Coronary artery (tissue), 2 donors: ENCODE results near the gene ERC2.

Experiments
- DNase-seq: peaks from one replicate; pipeline ENCODE4 v3.0.0-alpha.2; 2017; ENCODE audit warnings: low spot score
- H3K27ac ChIP-seq, 2 donors: fragments of 200-600 bp; sonication (generic); one replicate each; pipeline ENCODE4 v1.5.1; 2016 to 2019
- H3K4me3 ChIP-seq: fragments of 200-600 bp; sonication (generic); 2 replicates; pipeline ENCODE4 v1.5.1; 2016; ENCODE audit warnings: mild to moderate bottlenecking, moderate library complexity
- CTCF ChIP-seq: fragments of 200-600 bp; sonication (generic); IDR thresholded peaks from one replicate; pipeline ENCODE4 v1.5.1; 2019; ENCODE audit warnings: antibody characterized with exemption

The ERC2 gene

GRCh38 chr3:55795746-55796145, 672.5 kb downstream of the ERC2 start:
- no peak for DNase-seq
- TF ChIP-seq CTCF: no peak
- Histone ChIP-seq H3K4me3 (no peak overlapping the region), H3K27ac (no peak overlapping the region)

GRCh38 chr3:55795296-55795695, 673.0 kb downstream of the ERC2 start:
- Histone ChIP-seq H3K4me3 (no peak overlapping the region), H3K27ac (no peak overlapping the region)
- DNase-seq: no peak
- no peak for TF ChIP-seq CTCF

- DNase-seq: no peak
- no peak for TF ChIP-seq CTCF
- no peak overlapping the region for H3K4me3 ChIP-seq
- H3K27ac ChIP-seq: no peak overlapping the region
Measured at GRCh38 chr3:55792742-55793141, 675.5 kb downstream of the ERC2 start.

- TF ChIP-seq CTCF: no peak
- Histone ChIP-seq H3K4me3 (no peak overlapping the region), H3K27ac (no peak overlapping the region)
- DNase-seq: no peak
Measured at GRCh38 chr3:55792009-55792408, 676.3 kb downstream of the ERC2 start.

GRCh38 chr3:55790596-55791350, 677.5 kb downstream of the ERC2 start:
- no peak overlapping the region for H3K27ac ChIP-seq
- TF ChIP-seq CTCF: no peak
- no peak overlapping the region for H3K4me3 ChIP-seq
- no peak for DNase-seq

GRCh38 chr3:55789516-55789915, 678.8 kb downstream of the ERC2 start:
- H3K4me3 ChIP-seq: no peak overlapping the region
- DNase-seq: no peak
- TF ChIP-seq CTCF: no peak

GRCh38 chr3:55782807-55783206, 685.5 kb downstream of the ERC2 start:
- no peak overlapping the region for H3K27ac ChIP-seq
- H3K4me3 ChIP-seq: no peak overlapping the region
- no peak for DNase-seq
- no peak for TF ChIP-seq CTCF

More at GRCh38 chr3:55789516-55789915, 678.8 kb downstream of the ERC2 start:
- H3K27ac ChIP-seq: no peak overlapping the region
